HT1080 (cell line): ENCODE results near the gene LY6G6C. TPM values are rescaled to one million over a fixed set of nuclear protein-coding genes. Genes with fewer than 3 reads are reported as not detected.

Source experiments
- DNase-seq: peaks from one replicate; pipeline ENCODE4 v3.0.0-alpha.2; 2015; ENCODE audit warnings: low read depth
- small RNA-seq: library from RNA; depleted of rRNA; stranded (forward); fragments of <200 nt; gene quantifications from one replicate; pipeline ENCODE3, GENCODE V24; 2014
- total RNA-seq: library from RNA; depleted of rRNA; stranded (reverse); fragments of >200 nt; shearing (Covaris generic); gene quantifications from 2 replicates; pipeline ENCODE4 v1.2.3, GENCODE V29; 2014; rRNA removed

Gene LY6G6C
- total RNA-seq, 1 experiment from 2014 or later = not detected

GRCh38 chr6:31683591-31683990, 38.0 kb downstream of the LY6G6C start:
- DNase-seq = no peak

- no peak for DNase-seq
Observed at GRCh38 chr6:31681135-31681671, 40.3 kb downstream of the LY6G6C start.

GRCh38 chr6:31680226-31681134, 41.1 kb downstream of the LY6G6C start, which contains the start of gene LY6G5C:
Gene LY6G5C (minus strand): TSS chr6:31681067. CDS start chr6:31680373, 694 bp downstream.
- peak; percentile 83 for DNase-seq

GRCh38 chr6:31677955-31678354, 43.6 kb downstream of the LY6G6C start:
- DNase-seq = no peak

- DNase-seq = no peak
Observed at GRCh38 chr6:31676904-31677303, 44.6 kb downstream of the LY6G6C start.

- no peak for DNase-seq
Observed at GRCh38 chr6:31676322-31676903, 45.1 kb downstream of the LY6G6C start.

- DNase-seq = no peak
Observed at GRCh38 chr6:31669676-31670075, 51.9 kb downstream of the LY6G6C start, which contains the start of gene LY6G5B. Gene LY6G5B (plus strand): TSS chr6:31669976. CDS start chr6:31670951, 975 bp downstream.

Small RNA genes within 50 kb of the gene (small RNA-seq; reads per million reads assigned to genes)
- not detected for gene LY6G6D
- gene MIR4646 = not detected
- not detected for gene MSH5-SAPCD1
- not detected for gene RNU6-850P
- gene SAPCD1 = not detected

Other genes starting within 250 kb of the LY6G6C start
- gene MICB, start 223.6 kb downstream of the LY6G6C start, total RNA-seq = not detected in 2 replicates
- not detected in 2 replicates for gene MCCD1, start 192.8 kb downstream of the LY6G6C start, total RNA-seq
- gene DDX39B, start 179.7 kb downstream of the LY6G6C start, total RNA-seq = 856 and 950 TPM in 2 replicates
- 2.1 TPM in 2 replicates for gene ATP6V1G2, start 175.1 kb downstream of the LY6G6C start, total RNA-seq
- gene NFKBIL1, start 174.1 kb downstream of the LY6G6C start, total RNA-seq = 21.2 and 21.9 TPM in 2 replicates
- gene LTA, start 149.5 kb downstream of the LY6G6C start, total RNA-seq = not detected in 2 replicates
- not detected in 2 replicates for gene TNF, start 146.2 kb downstream of the LY6G6C start, total RNA-seq
- gene LTB, start 139.3 kb downstream of the LY6G6C start, total RNA-seq = not detected in 2 replicates
- not detected in 2 replicates for gene LST1, start 135.5 kb downstream of the LY6G6C start, total RNA-seq
- gene NCR3, start 128.7 kb downstream of the LY6G6C start, total RNA-seq = not detected in 2 replicates
- gene AIF1, start 106.5 kb downstream of the LY6G6C start, total RNA-seq = not detected in 2 replicates
- 93.0 and 115 TPM in 2 replicates for gene PRRC2A, start 101.0 kb downstream of the LY6G6C start, total RNA-seq
- gene BAG6, start 69.1 kb downstream of the LY6G6C start, total RNA-seq = 196 and 211 TPM in 2 replicates
- 1.8 and 2.5 TPM in 2 replicates for gene APOM, start 65.9 kb downstream of the LY6G6C start, total RNA-seq
- 21.8 and 22.8 TPM in 2 replicates for gene C6orf47, start 61.0 kb downstream of the LY6G6C start, total RNA-seq
- 37.5 and 38.5 TPM in 2 replicates for gene GPANK1, start 56.7 kb downstream of the LY6G6C start, total RNA-seq
- gene CSNK2B, start 55.7 kb downstream of the LY6G6C start, total RNA-seq = 272 and 357 TPM in 2 replicates
- 0.88 and 2.6 TPM in 2 replicates for gene LY6G5B, start 51.8 kb downstream of the LY6G6C start, total RNA-seq
- gene LY6G5C, start 40.7 kb downstream of the LY6G6C start, total RNA-seq = 0.47 and 3.6 TPM in 2 replicates
- gene ABHD16A, start 18.4 kb downstream of the LY6G6C start, total RNA-seq = 21.6 and 26.5 TPM in 2 replicates
- gene LY6G6F, start 14.9 kb downstream of the LY6G6C start, total RNA-seq = not detected in 2 replicates
- not detected in 2 replicates for gene LY6G6D, start 6.4 kb downstream of the LY6G6C start, total RNA-seq
- gene MPIG6B, start 1.6 kb upstream of the LY6G6C start, total RNA-seq = not detected in 2 replicates
- 36.0 and 36.2 TPM in 2 replicates for gene DDAH2, start 7.6 kb upstream of the LY6G6C start, total RNA-seq
- gene CLIC1, start 14.8 kb upstream of the LY6G6C start, total RNA-seq = 1,383 and 1,400 TPM in 2 replicates
- 9.5 and 10.2 TPM in 2 replicates for gene MSH5, start 18.3 kb upstream of the LY6G6C start, total RNA-seq
- 0.64 and 3.5 TPM in 2 replicates for gene SAPCD1, start 40.9 kb upstream of the LY6G6C start, total RNA-seq
- gene VWA7, start 55.6 kb upstream of the LY6G6C start, total RNA-seq = 0.77 and 0.79 TPM in 2 replicates
- gene VARS1, start 74.0 kb upstream of the LY6G6C start, total RNA-seq = 63.0 and 76.4 TPM in 2 replicates
- gene LSM2, start 85.2 kb upstream of the LY6G6C start, total RNA-seq = 104 and 115 TPM in 2 replicates
- 0.73 and 1.3 TPM in 2 replicates for gene HSPA1L, start 93.5 kb upstream of the LY6G6C start, total RNA-seq
- gene HSPA1A, start 93.8 kb upstream of the LY6G6C start, total RNA-seq = 99.6 and 108 TPM in 2 replicates
- gene HSPA1B, start 106.0 kb upstream of the LY6G6C start, total RNA-seq = 134 and 135 TPM in 2 replicates
- gene NEU1, start 141.1 kb upstream of the LY6G6C start, total RNA-seq = 46.3 and 49.5 TPM in 2 replicates
- 0.45 TPM in 1 of 2 replicates, not detected in the other for gene SLC44A4, start 157.3 kb upstream of the LY6G6C start, total RNA-seq
- gene EHMT2, start 176.0 kb upstream of the LY6G6C start, total RNA-seq = 56.7 and 57.5 TPM in 2 replicates
- gene ZBTB12, start 180.3 kb upstream of the LY6G6C start, total RNA-seq = 10.8 and 15.1 TPM in 2 replicates
- gene C2, start 206.0 kb upstream of the LY6G6C start, total RNA-seq = 0.13 TPM in 1 of 2 replicates, not detected in the other
- gene CFB, start 224.3 kb upstream of the LY6G6C start, total RNA-seq = not detected in 2 replicates
- gene NELFE, start 237.2 kb upstream of the LY6G6C start, total RNA-seq = 109 and 116 TPM in 2 replicates
- gene SKIC2, start 237.4 kb upstream of the LY6G6C start, total RNA-seq = 31.4 and 39.0 TPM in 2 replicates